Left lung (tissue), 14 donors: ENCODE measurements around the gene MRPS31. TPM values are rescaled to one million over a fixed set of nuclear protein-coding genes. Genes with fewer than 3 reads are reported as not detected.

Source experiments
- ATAC-seq: fragments of 200-7000 bp; cut with Tn5 transposase; one replicate; pipeline ENCODE4 v1.9.1; 2020; ENCODE audit warnings: moderate library complexity
- DNase-seq, 4 donors: peaks; one replicate each; pipeline ENCODE4 v3.0.0-alpha.2; 2013 to 2020
- H3K27ac ChIP-seq, 2 donors: fragments of 200-600 bp; sonication (generic) in 1 of 2; one replicate each; pipeline versions ENCODE4 v1.5.0 to v1.8.0; 2020 to 2021
- H3K27me3 ChIP-seq, 2 donors: fragments of 200-600 bp; sonication (generic) in 1 of 2; one replicate each; pipeline versions ENCODE4 v1.5.0 to v1.8.0; 2020 to 2021
- H3K36me3 ChIP-seq, 2 donors: fragments of 200-600 bp; sonication (generic) in 1 of 2; one replicate each; pipeline versions ENCODE4 v1.5.0 to v1.8.0; 2020 to 2021
- H3K4me1 ChIP-seq, 2 donors: fragments of 200-600 bp; one replicate each; pipeline ENCODE4 v1.8.0; 2021
- H3K4me3 ChIP-seq, 2 donors: fragments of 200-600 bp; sonication (generic) in 1 of 2; one replicate each; pipeline versions ENCODE4 v1.5.0 to v1.8.0; 2020 to 2021; ENCODE audit warnings: mild to moderate bottlenecking in 1 of 2
- H3K9me3 ChIP-seq, 2 donors: fragments of 200-600 bp; sonication (generic) in 1 of 2; one replicate each; pipeline versions ENCODE4 v1.5.0 to v1.8.0; 2020 to 2021
- CTCF ChIP-seq, 2 donors: fragments of 200-600 bp; sonication (generic) in 1 of 2; IDR thresholded peaks; one replicate each; pipeline versions ENCODE4 v1.5.0 to v1.8.0; 2021; ENCODE audit warnings: antibody characterized with exemption in 2 of 2
- intact Hi-C, 2 donors: fragments of 100-400 bp; cut with DNase I; formaldehyde crosslinking; loops; one replicate each; pipeline versions ENCODE4 v1.11.2 to v1.14.2; 2022
- long read RNA-seq, 12 donors: library from polyadenylated mRNA in 2 of 12; unstranded in 2 of 12; transcript quantifications; one replicate each; pipeline ENCODE4 v2.0.0 and lab custom pipeline, GENCODE V29; 2019 to 2026
- polyA plus RNA-seq, 6 donors: library from polyadenylated mRNA; unstranded; fragments of 120-200 nt; gene quantifications; one replicate each; pipeline ENCODE4 v1.2.1, GENCODE V29; 2013; ENCODE audit not compliant: insufficient read length in 6 of 6
- total RNA-seq, 2 donors: library from RNA; stranded (reverse); fragmentation: NEBNext Ultra II Directional; extraction: Animal tissue kit (Norgen Biotek cat#: 25700); gene quantifications; one replicate each; pipeline ENCODE4 v1.2.1, GENCODE V29; 2021
- donor health status: DM: no; HTN: yes; CAD: no.
- donor health status: DM: no; HTN: no; CAD: no.

The MRPS31 gene
- total RNA-seq (10 to 100 TPM; 13.3 to 18.4 TPM), polyA plus RNA-seq (10 to 100 TPM; 45.3 to 61.4 (median 47.7) TPM)
- long read RNA-seq, donor 1, transcript MRPS31-201 (7 exons, 1,462 nt): major isoform, 21 of 54 reads
- long read RNA-seq, donor 1, partial matches to known transcripts: 21 of 54 reads
- long read RNA-seq, donor 1, other reads (novel, unspliced or antisense): 9 of 54 reads
- long read RNA-seq, donor 2, transcript MRPS31-201 (7 exons, 1,462 nt): major isoform, 14 of 47 reads
- long read RNA-seq, donor 2, transcript MRPS31-204 (2 exons, 782 nt): minor isoform, 6 of 47 reads
- long read RNA-seq, donor 2, partial matches to known transcripts: 27 of 47 reads
- long read RNA-seq, donor 2, other reads (novel, unspliced or antisense): 0 of 47 reads
- long read RNA-seq, donor 3, transcript MRPS31-201 (7 exons, 1,462 nt): major isoform, 15 of 23 reads
- long read RNA-seq, donor 3, partial matches to known transcripts: 7 of 23 reads
- long read RNA-seq, donor 3, other reads (novel, unspliced or antisense): 0 of 23 reads
- long read RNA-seq, donor 4, transcript MRPS31-201 (7 exons, 1,462 nt): major isoform, 6 of 19 reads
- long read RNA-seq, donor 4, partial matches to known transcripts: 11 of 19 reads
- long read RNA-seq, donor 4, other reads (novel, unspliced or antisense): 2 of 19 reads
- long read RNA-seq, donor 5, transcript MRPS31-201 (7 exons, 1,462 nt): major isoform, 14 of 35 reads
- long read RNA-seq, donor 5, partial matches to known transcripts: 9 of 35 reads
- long read RNA-seq, donor 5, other reads (novel, unspliced or antisense): 8 of 35 reads
- long read RNA-seq, donor 6, transcript MRPS31-201 (7 exons, 1,462 nt): major isoform, 20 of 39 reads
- long read RNA-seq, donor 6, partial matches to known transcripts: 17 of 39 reads
- long read RNA-seq, donor 6, other reads (novel, unspliced or antisense): 0 of 39 reads
- long read RNA-seq, donor 7, transcript MRPS31-201 (7 exons, 1,462 nt): major isoform, 6 of 9 reads
- long read RNA-seq, donor 7, partial matches to known transcripts: 0 of 9 reads
- long read RNA-seq, donor 7, other reads (novel, unspliced or antisense): 0 of 9 reads
- long read RNA-seq, donor 8, transcript MRPS31-201 (7 exons, 1,462 nt): major isoform, 7 of 10 reads
- long read RNA-seq, donor 8, partial matches to known transcripts: 0 of 10 reads
- long read RNA-seq, donor 8, other reads (novel, unspliced or antisense): 0 of 10 reads
- long read RNA-seq, donor 9: 0 reads
- long read RNA-seq, donor 10, partial matches to known transcripts: 12 of 17 reads
- long read RNA-seq, donor 10, other reads (novel, unspliced or antisense): 2 of 17 reads
- long read RNA-seq, donor 11, transcript MRPS31-201 (7 exons, 1,462 nt): major isoform, 10 of 11 reads
- long read RNA-seq, donor 11, partial matches to known transcripts: 0 of 11 reads
- long read RNA-seq, donor 11, other reads (novel, unspliced or antisense): 0 of 11 reads
- long read RNA-seq, donor 12, transcript MRPS31-201 (7 exons, 1,462 nt): major isoform, 9 of 10 reads
- long read RNA-seq, donor 12, partial matches to known transcripts: 0 of 10 reads
- long read RNA-seq, donor 12, other reads (novel, unspliced or antisense): 0 of 10 reads

GRCh38 chr13:40770934-40771618 lies at the start of gene MRPS31:
MRPS31 (minus strand) TSS chr13:40771190; CDS start chr13:40771136, 54 bp downstream.
- DNase-seq (peak; percentile 89 to 99 (median 96)), ATAC-seq (peak; percentile 100)
- TF ChIP-seq CTCF (IDR thresholded peaks at IDR 0.05): no peak
- Histone ChIP-seq H3K27ac (peak within 1 kb of the TSS; percentile 88 to 89), H3K4me3 (peak within 1 kb of the TSS; percentile 80 to 81), H3K9me3 (no peaks in the 10 kb centered on the region), H3K4me1 (peaks cover 5 to 13% of the 10 kb centered on the region in 2 donors), H3K27me3 (no peaks in the 10 kb centered on the region), H3K36me3 (peaks cover 0 to 12% of the 10 kb centered on the region in 2 donors)
- intact Hi-C loops: no loop called here

DNA sequence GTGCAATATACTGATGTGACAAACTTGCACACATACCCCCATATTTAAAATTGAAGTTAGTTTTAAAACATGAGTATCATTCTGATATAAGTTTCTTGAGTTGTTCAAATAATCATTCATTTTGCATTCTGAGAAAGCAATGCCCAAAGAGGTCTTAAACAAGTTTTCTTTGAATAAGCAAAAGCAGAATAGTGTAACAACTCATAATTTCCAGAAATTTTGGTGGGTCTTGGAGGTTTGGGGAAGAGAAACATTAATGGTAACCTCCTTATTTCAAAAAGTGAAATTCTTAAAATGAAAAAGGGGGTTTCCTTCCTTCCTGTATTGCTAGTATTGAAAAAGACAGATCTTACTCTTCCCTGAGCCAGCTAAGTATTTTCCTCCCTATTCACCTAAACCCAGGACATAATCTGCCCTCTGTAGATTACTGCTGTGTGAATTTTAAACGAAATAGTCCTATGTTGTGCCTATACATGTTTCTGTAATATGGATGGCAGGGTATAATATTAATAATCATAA lies 48.9 kb upstream of the MRPS31 start:
- no peak for ATAC-seq
- intact Hi-C loops: no loop called here
- H3K36me3 ChIP-seq: no peaks in the 10 kb centered on the region
- H3K4me3 ChIP-seq: no peak overlapping the region
- H3K27ac ChIP-seq: no peak overlapping the region
- no peak for TF ChIP-seq CTCF (IDR thresholded peaks at IDR 0.05)
- H3K9me3 ChIP-seq: no peaks in the 10 kb centered on the region
- DNase-seq: no peak
- H3K27me3 ChIP-seq: no peaks in the 10 kb centered on the region
- H3K4me1 ChIP-seq: no peaks in the 10 kb centered on the region

DNA sequence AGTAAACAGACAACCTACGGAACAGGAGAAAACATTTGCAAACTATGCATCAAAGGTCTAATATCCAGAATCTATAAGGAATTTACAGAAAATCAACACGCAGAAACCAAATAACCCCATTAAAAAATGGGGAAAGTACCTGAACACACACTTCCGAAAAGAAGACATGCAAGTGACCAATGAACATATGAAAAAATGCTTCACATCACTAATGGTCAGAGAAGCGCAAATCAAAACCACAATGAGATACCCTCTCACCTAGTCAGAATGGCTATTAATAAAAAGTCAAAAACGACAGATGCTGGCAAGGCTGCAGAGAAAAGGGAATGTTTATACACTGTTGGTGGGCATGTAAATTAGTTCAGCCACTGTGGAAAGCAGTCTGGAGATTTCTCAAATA lies 47.9 kb upstream of the MRPS31 start:
- Histone ChIP-seq H3K4me3 (no peak overlapping the region), H3K4me1 (no peaks in the 10 kb centered on the region), H3K27me3 (no peaks in the 10 kb centered on the region), H3K27ac (no peak overlapping the region), H3K9me3 (no peaks in the 10 kb centered on the region), H3K36me3 (no peaks in the 10 kb centered on the region)
- intact Hi-C loops: no loop called here
- ATAC-seq (no peak), DNase-seq (no peak)
- no peak for TF ChIP-seq CTCF (IDR thresholded peaks at IDR 0.05)

GRCh38 chr13:40814803-40815202 lies 43.8 kb upstream of the MRPS31 start:
- H3K4me3 ChIP-seq: no peak overlapping the region
- ATAC-seq (no peak), DNase-seq (no peak)
- peaks cover 0 to 6% of the 10 kb centered on the region in 2 donors for H3K4me1 ChIP-seq
- H3K27me3 ChIP-seq: no peaks in the 10 kb centered on the region
- no peaks in the 10 kb centered on the region for H3K9me3 ChIP-seq
- TF ChIP-seq CTCF (IDR thresholded peaks at IDR 0.05): no peak
- intact Hi-C loops: no loop called here
- H3K27ac ChIP-seq: no peak overlapping the region
- H3K36me3 ChIP-seq: peaks cover 0 to 17% of the 10 kb centered on the region in 2 donors
